OCI-LY1 (cell line): ENCODE results near the gene PCDHGA11.

Experiments used
- H2AFZ ChIP-seq: fragments of 200-600 bp; sonication (generic), shearing (Covaris generic); 2 replicates; pipeline ENCODE4 v1.6.0; 2014; ENCODE audit warnings: antibody characterized with exemption, mild to moderate bottlenecking, low read length
- H3F3A ChIP-seq: fragments of 200-600 bp; sonication (generic), shearing (Covaris generic); 2 replicates; pipeline ENCODE4 v1.6.0; 2014; ENCODE audit warnings: mild to moderate bottlenecking, antibody characterized with exemption, low read length, moderate library complexity; ENCODE audit not compliant: insufficient read depth
- H3K27ac ChIP-seq: fragments of 200-600 bp; sonication (generic); 2 replicates; pipeline ENCODE4 v1.5.1; 2014; ENCODE audit warnings: low read length, mixed run types, mild to moderate bottlenecking, low read depth; ENCODE audit not compliant: poor library complexity, severe bottlenecking
- H3K27me3 ChIP-seq: fragments of 200-600 bp; sonication (generic); 2 replicates; pipeline ENCODE4 v1.6.0; 2014; ENCODE audit warnings: antibody characterized with exemption, mild to moderate bottlenecking, low read length, moderate library complexity; ENCODE audit not compliant: insufficient read depth
- H3K36me3 ChIP-seq: fragments of 200-600 bp; sonication (generic); 2 replicates; pipeline ENCODE4 v1.6.1; 2014; ENCODE audit warnings: mild to moderate bottlenecking, antibody characterized with exemption, low read length, moderate library complexity, mixed read lengths; ENCODE audit not compliant: insufficient read depth
- H3K4me1 ChIP-seq: fragments of 200-600 bp; sonication (generic); 2 replicates; pipeline ENCODE4 v1.5.1; 2014; ENCODE audit warnings: mild to moderate bottlenecking, low read length, moderate library complexity; ENCODE audit not compliant: insufficient read depth, severe bottlenecking
- H3K4me2 ChIP-seq: fragments of 200-600 bp; sonication (generic), shearing (Covaris generic); 2 replicates; pipeline ENCODE4 v1.6.1; 2014; ENCODE audit warnings: low read length
- H3K4me3 ChIP-seq: fragments of 200-600 bp; sonication (generic); 2 replicates; pipeline ENCODE4 v1.5.1; 2014; ENCODE audit warnings: low read length, low read depth, mild to moderate bottlenecking, mixed read lengths; ENCODE audit not compliant: poor library complexity, severe bottlenecking
- H3K79me2 ChIP-seq: fragments of 200-600 bp; shearing (Covaris generic); 2 replicates; pipeline ENCODE4 v1.6.1; 2016; ENCODE audit warnings: mixed run types, low read length, mixed read lengths; ENCODE audit not compliant: insufficient read depth
- H3K9ac ChIP-seq: fragments of 200-600 bp; sonication (generic), shearing (Covaris generic); 2 replicates; pipeline ENCODE4 v1.6.1; 2014; ENCODE audit warnings: mild to moderate bottlenecking, low read length, mixed read lengths
- H3K9me2 ChIP-seq: fragments of 200-600 bp; sonication (generic), shearing (Covaris generic); 2 replicates; pipeline ENCODE4 v1.6.1; 2014; ENCODE audit warnings: low read depth, mild to moderate bottlenecking, low read length, mixed read lengths
- H3K9me3 ChIP-seq: fragments of 200-600 bp; shearing (Covaris generic); 2 replicates; pipeline ENCODE4 v1.6.1; 2014; ENCODE audit warnings: low read length, mixed read lengths
- H4K20me1 ChIP-seq: fragments of 200-600 bp; sonication (generic), shearing (Covaris generic); 2 replicates; pipeline ENCODE4 v1.6.0; 2016; ENCODE audit warnings: mild to moderate bottlenecking, low read length; ENCODE audit not compliant: insufficient read depth
- CTCF ChIP-seq: fragments of 200-600 bp; sonication (generic), shearing (Covaris generic); IDR thresholded peaks from 2 replicates; pipeline ENCODE4 v1.5.1; 2017; ENCODE audit warnings: mild to moderate bottlenecking, antibody characterized with exemption, low read length, moderate library complexity, mixed read lengths
- EZH2 ChIP-seq: fragments of 200-600 bp; sonication (generic), shearing (Covaris generic); IDR thresholded peaks from 2 replicates; pipeline ENCODE4 v1.8.0; 2017; ENCODE audit warnings: borderline replicate concordance, mixed run types, mild to moderate bottlenecking, antibody characterized with exemption, low read length, moderate library complexity, mixed read lengths

The PCDHGA11 gene

GRCh38 chr5:141420855-141421488 lies at the start of gene PCDHGA11:
Gene PCDHGA11, plus strand, starts transcription at chr5:141421051. Its CDS starts 177 bp downstream, at chr5:141421228.
- Histone ChIP-seq H3K27me3 (no peaks in the 10 kb centered on the region), H3K9me3 (peaks cover 23% of the 10 kb centered on the region), H4K20me1 (no peaks in the 10 kb centered on the region), H2AFZ (no peak within 1 kb of the TSS), H3K36me3 (no peaks in the 10 kb centered on the region), H3K27ac (no peak within 1 kb of the TSS), H3K9me2 (no peaks in the 10 kb centered on the region), H3F3A (no peaks in the 10 kb centered on the region), H3K4me3 (no peak within 1 kb of the TSS), H3K4me2 (no peak within 1 kb of the TSS), H3K9ac (no peak within 1 kb of the TSS), H3K4me1 (no peaks in the 10 kb centered on the region), H3K79me2 (no peaks in the 10 kb centered on the region)
- no peak for TF ChIP-seq CTCF
- no peak for TF ChIP-seq EZH2

- Histone ChIP-seq H3K4me1 (no peaks in the 10 kb centered on the region), H3K27ac (no peak overlapping the region), H3K79me2 (no peaks in the 10 kb centered on the region), H3K4me2 (no peak overlapping the region), H3K4me3 (no peak overlapping the region), H3F3A (no peaks in the 10 kb centered on the region), H3K9ac (no peak overlapping the region), H2AFZ (no peak overlapping the region), H3K9me3 (peaks cover 23% of the 10 kb centered on the region), H3K9me2 (no peaks in the 10 kb centered on the region), H3K27me3 (no peaks in the 10 kb centered on the region), H4K20me1 (no peaks in the 10 kb centered on the region), H3K36me3 (no peaks in the 10 kb centered on the region)
- no peak for TF ChIP-seq EZH2
- no peak for TF ChIP-seq CTCF
Measured at GRCh38 chr5:141371572-141372475, 49.0 kb upstream of the PCDHGA11 start.

- TF ChIP-seq EZH2 (no peak), CTCF (peak; percentile 18; the same call in 1 of the 2 replicates)
- H3K4me1 ChIP-seq: no peaks in the 10 kb centered on the region
- no peak within 1 kb of the TSS for H2AFZ ChIP-seq
- no peak within 1 kb of the TSS for H3K4me3 ChIP-seq
- H3K9ac ChIP-seq: no peak within 1 kb of the TSS
- 0 out of 2 replicates have a peak, but pooled peaks cover 3% of the 10 kb centered on the region for H3F3A ChIP-seq
- H3K4me2 ChIP-seq: no peak within 1 kb of the TSS
- no peaks in the 10 kb centered on the region for H3K79me2 ChIP-seq
- no peaks in the 10 kb centered on the region for H3K27me3 ChIP-seq
- H3K9me2 ChIP-seq: no peaks in the 10 kb centered on the region
- H3K27ac ChIP-seq: no peak within 1 kb of the TSS
- H3K36me3 ChIP-seq: no peaks in the 10 kb centered on the region
- peaks cover 19% of the 10 kb centered on the region for H3K9me3 ChIP-seq
- H4K20me1 ChIP-seq: no peaks in the 10 kb centered on the region
Measured at GRCh38 chr5:141373673-141374317, 47.1 kb upstream of the PCDHGA11 start, which contains the start of gene PCDHGA6. Gene PCDHGA6, plus strand, starts transcription at chr5:141373891. Its CDS starts 193 bp downstream, at chr5:141374084.
